Stimulated activated CD8-positive, alpha-beta memory T cell treated with anti-CD3 and anti-CD28 coated beads, Interleukin-12 subunit alpha, Interleukin-12 subunit beta, amount 100 ng/mL, for 1 hour (primary cell): ENCODE results near the gene GSDME.

Source experiments
- DNase-seq: peaks from one replicate; pipeline ENCODE4 v3.0.0-alpha.2; 2020; ENCODE audit warnings: low read depth

Gene GSDME

GRCh38 chr7:24722386-24723177, 34.7 kb downstream of the GSDME start:
- DNase-seq, result no peak

GRCh38 chr7:24721481-24722001, 35.7 kb downstream of the GSDME start:
- no peak for DNase-seq

DNA sequence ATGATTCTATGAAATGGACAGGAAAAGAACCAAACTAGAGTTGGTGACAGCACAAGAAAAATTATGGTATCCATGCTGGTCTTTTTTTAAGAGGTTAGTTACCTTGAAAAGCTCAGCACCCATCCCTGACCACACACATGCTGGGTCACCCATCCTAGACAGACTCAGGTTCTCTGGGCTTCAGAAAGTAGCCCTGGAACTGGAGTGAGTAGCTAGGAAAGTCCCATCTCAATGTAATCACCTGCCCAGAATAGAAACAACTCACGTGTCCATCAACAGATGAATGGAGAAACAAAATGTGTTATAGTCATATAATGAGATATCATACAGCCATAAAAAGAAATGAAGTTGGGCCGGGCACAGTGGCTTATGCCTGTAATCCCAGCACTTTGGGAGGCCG, 37.0 kb downstream of the GSDME start:
- DNase-seq, result no peak

GRCh38 chr7:24718977-24719491, 38.2 kb downstream of the GSDME start:
- no peak for DNase-seq

DNA sequence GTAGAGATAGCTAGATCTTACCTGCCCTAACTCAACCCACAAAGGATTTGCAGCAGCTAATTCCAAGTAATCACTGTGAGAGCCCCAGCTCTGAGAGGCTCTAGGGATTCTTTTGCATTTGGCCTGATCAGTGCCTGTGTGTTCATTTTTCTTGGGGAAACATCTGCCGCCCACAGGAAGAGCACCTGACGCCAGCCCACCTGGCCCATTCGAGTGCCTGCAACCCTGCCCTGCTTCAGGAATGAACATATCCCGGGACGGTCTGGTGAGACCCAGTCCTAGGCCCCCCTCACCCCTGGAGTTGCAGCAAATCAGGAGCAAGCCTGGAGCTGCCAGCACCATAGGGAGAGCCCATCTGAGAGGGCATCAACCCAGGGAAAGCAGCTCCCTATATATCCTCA, 38.8 kb downstream of the GSDME start:
- DNase-seq, result no peak

DNA sequence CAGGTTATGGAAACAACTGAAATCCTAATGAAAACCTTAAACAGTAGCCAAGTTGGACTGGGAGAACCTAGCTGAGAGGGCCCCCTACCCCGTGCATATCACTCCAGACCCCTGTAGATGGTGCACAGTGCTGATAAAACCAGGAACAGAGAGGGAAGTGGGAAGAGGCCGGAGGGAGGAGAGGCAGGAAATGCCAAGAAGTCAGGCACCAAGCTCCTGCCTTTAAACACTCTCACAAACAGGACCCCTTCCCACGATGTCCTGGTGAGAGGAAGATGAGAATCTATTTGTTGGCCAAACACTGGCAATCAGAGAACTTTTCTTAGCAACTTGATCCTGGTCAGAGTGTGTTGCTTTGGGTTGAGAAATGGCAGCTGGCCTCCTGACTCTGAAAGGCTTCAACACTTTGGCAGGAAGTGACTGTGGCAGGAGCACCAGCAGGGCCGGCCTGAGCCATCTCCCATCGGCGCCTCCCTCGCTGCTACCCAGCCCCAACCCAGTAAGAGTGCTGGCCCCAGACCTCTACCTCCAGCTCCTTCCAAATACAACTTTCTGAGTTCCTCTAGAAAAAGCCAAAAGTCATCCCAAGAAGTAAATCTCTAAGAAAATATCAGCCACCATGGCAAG, 39.5 kb downstream of the GSDME start:
- no peak for DNase-seq

GRCh38 chr7:24717247-24717622, 40.0 kb downstream of the GSDME start:
- DNase-seq, result no peak

GRCh38 chr7:24716480-24717246, 40.6 kb downstream of the GSDME start:
- DNase-seq, result no peak

DNA sequence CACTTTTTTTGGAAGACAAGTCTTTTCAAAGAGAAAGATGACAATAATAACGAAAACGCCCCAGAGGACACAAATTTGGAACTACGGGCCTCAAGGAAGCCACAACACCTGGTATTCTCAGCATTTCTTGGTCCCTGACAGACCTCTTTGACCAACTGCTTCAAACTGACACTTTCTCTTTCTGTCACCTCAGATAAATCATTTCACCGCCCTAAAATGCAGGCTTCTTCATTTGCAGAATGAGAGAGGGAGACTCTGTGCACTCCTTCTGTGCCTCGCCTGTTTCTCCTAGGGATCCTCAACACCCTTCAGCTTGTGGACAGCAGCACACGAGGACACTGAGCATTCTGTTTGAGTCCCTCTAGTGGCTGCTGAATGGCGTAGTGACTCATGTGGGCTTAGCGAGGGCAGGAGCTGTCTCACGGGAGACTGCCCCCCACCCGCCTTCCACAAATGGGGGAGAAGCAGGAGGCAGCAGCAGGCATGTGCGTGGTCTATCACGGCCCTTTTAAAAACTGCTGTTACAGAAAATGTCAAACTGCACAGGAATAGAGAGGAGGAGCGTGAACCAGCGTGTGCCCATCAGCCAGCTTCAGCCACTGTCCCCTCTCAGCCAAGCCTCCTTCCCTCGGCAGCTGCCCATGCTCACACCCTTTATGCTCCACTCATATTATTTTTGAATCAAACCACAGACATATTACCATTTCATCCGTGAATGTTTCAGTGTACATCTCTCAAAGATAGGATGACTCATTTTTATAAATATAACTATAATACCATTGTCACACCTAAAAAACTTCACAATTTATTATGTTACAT, 41.4 kb downstream of the GSDME start:
- DNase-seq, result no peak

DNA sequence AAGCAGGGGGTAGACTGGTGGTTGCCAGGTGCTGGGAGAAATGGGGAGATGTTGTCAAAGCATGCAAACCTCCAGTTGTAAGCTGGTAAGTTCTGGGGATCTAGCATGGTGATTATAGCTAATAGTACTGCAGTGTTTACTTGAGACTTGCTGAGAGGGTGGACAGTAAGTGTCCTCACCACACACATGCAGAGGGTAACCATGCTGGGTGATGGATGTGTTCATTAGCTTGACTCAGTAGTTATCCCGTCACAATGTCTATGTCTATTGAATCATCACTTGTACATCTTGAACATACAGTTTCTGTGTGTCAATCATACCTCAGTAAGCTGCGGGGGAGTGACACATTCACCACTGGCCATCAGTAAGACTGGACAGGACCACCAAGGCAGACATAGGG, 42.1 kb downstream of the GSDME start:
- DNase-seq, result no peak

DNA sequence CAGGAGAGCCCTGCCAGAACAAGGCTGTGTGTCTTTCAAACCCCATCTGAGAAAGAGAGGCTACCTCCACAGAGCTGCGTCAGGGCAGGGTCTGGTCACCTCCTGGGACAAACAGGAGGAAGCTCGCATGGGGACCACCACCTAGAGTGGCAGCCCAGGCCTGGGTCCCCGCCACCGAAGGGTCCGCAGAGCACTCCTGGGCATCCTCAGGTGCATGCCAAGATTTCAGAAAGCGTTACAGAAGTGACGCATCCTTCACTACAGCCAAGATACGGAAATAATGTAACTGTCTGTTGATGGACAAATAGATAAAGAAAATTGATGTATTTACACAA, 42.6 kb downstream of the GSDME start:
- no peak for DNase-seq

DNA sequence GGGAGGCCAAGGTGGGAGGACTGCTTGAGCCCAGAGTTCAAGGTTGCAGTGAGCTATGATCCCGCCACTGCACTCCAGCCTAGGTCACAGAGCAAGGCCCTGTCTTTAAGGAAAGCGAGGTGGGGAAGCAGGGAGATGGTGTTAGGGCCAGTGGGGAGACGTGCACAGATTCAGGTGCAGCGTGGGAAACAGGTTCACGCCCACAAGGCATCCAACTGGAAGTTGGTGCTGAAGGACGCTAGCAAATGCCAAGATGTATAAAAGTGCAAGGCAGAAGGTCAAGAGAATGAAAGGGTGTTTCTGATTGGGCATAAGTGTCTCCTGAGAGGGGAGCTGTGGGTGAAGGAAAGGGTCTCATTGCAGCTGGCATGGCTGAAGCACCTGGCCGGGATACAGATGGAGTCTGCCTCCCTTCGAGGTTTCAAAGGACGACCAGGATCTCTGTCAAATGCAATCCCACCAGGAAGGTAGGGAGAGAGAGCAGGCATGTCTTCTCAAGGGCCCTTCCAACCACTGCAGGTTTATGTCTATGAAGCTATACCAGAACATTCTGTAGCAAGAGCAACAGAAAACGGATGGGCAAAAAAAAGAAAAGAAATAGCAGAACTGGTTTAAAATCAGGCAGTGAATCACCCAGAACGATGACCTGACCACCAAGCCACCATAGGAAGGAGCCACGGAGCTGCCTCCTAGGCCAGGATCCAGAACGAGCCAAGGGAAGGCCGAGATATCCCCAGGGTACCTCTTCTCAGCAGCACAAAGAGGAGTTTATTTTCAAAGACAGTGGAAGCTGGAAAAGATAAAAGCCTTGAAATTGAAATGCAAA, 43.2 kb downstream of the GSDME start:
- no peak for DNase-seq

DNA sequence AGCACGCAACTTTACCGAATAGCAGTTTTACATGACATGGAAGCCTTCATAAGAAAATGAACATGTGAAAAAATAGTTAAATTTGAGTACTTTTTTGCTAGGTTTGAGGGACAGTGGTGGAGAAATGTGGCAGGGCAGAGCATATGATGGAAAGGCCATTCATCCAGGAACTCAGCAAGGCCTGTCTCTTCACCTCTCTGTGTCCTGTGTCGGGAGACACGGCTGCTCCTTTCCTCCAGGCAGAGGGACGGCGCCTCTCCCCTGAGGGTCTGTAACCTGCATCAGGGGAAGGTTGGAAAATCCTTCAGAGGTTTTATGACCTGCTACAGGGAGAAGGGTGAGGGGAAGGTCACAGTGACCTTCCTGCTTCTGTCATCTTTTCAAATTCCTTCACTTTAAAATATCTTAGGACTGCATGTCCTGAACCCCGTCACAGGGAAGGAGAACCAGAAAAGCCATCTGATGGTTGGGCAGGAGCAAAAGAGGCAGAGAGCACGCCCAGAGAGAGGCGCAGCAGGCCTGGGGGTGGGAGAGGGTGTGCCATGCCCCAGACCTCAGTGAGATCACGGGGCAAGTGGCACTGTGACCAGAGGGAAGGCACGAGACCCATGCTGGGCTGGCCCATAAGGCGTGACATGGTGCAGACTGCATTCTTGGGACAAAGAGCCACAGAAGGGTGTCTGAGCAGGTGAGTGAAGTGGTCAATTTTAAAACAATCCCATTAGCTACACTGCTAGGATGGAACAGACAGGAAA, 44.0 kb downstream of the GSDME start:
- DNase-seq, result no peak

GRCh38 chr7:24709585-24710360, 47.5 kb downstream of the GSDME start:
- no peak for DNase-seq

DNA sequence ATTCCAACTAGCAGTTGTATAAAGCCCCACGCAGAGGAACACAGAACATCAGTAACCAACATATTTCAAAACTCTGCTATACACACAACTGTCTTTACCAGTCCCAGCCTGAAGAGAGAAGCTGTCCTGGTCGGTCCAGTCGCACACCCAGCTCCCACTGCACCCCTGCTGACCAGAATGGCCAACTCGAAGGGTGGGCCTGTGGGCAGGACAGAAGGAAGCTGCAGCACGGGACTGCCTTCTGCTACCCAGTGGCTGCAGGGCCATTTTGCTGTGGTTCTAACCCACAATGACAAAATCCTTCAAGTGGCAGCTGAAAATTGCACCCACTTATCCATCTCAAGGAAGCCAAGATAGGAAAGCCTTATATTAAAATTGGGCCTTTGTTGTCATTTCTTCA, 48.2 kb downstream of the GSDME start:
- DNase-seq, result no peak

DNA sequence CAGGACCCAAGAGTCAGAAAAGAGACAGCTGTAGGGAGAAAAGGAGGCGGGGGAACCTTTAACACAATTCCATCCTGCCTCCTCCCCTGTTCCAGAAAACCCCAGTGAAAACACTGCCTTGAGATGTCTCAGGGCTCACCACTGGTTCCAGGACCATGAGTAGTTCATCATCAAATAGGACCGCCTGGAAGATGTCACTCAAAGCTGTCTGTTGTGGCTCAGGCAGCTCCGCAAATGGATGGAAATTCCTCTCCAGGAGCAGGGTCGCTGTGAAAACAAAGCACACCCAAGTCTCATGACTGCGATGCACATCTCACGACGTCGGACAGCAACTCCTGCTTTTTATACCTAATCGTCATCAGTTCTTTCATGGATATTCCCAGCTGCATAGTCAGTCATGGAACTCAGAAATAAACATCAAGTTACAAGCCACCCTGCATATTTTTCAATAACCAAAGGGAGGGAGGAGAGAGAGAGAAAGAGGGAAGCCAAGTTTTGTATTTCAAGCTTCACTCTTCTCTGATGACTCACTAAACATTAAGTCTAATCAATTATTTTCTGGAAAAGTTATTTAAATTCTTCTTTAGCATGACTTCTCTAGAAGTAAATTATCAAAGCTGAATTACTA, 49.2 kb downstream of the GSDME start:
- no peak for DNase-seq

DNA sequence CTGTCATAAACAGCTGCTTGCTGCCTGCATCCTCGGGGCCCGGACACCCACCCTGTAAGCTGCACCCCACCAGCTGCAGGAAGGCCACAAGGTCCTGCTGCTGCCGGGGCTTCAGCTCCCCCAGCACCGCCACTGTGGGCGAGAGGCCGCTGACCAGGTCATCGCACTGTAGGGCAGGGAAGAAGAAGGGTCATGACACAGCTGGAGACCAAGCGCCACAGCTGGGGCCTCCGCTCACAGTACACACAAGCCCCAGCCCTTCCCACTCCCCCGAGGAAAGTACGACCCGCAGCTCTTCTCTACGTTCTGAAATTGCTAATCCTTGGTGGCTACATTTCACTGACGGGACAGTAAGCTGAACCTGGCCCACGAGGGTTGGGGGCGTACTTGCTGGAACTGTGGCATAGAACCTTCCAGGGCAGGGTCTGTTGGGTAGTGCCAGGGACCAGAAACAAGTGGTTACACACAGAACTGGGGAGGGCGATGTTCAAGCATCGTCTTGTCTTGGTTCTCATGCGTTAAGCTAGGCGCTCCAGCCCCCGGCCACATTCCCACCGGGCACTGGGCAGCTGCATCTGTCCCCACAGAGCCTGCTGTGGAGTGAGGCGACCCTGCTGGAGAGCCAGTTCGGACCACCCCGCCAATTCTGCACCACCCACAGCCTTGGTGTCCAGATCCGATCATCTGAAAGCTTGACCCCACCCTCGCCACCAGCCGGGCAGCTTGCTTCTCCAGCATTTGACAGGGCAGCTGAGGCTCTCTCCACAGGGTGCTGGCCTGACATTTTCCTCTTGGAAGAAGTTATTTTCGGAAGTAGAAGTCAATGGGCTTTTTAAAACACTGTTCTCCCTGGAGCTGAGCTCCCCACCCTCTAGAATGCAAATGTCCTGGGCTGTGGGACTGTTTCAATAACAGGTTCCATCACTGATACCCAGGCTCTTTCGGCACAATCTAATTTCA, 50.8 kb downstream of the GSDME start:
- no peak for DNase-seq

GRCh38 chr7:24705461-24705954, 51.8 kb downstream of the GSDME start:
- DNase-seq, result no peak
